ENCODE measurements around the gene LRRN1.

GRCh38 chr3:3875491-3875890 lies 76.3 kb downstream of the LRRN1 start:
- TF ChIP-seq TAF1 (IDR thresholded peaks at IDR 0.05; ENCODE audit: low read depth): no peak
- no peak for TF ChIP-seq CTCF (IDR thresholded peaks at IDR 0.05; ENCODE audit: poor library complexity, severe bottlenecking)
- no peak for TF ChIP-seq RAD21 (conservative IDR thresholded peaks at IDR 0.05)
- no peak for TF ChIP-seq POLR2AphosphoS5 (IDR thresholded peaks at IDR 0.05)
- no peak for TF ChIP-seq EZH2 (IDR thresholded peaks at IDR 0.05; ENCODE audit: borderline replicate concordance, insufficient read depth, low read length, poor library complexity, severe bottlenecking)

All from neural cell (in vitro differentiated cells).